Smooth muscle cell (in vitro differentiated cells): ENCODE data around the gene IGSF22. TPM values are rescaled to one million over a fixed set of nuclear protein-coding genes. Genes with fewer than 3 reads are reported as not detected.

Experiments
- DNase-seq: peaks from one replicate; lab custom pipeline; 2025; ENCODE audit not compliant: unreplicated experiment; lab: John Stamatoyannopoulos, UW
- H2AFZ ChIP-seq: fragments of 200-600 bp; sonication (generic); 2 replicates; pipeline ENCODE4 v1.6.0; 2016; ENCODE audit warnings: antibody characterized with exemption, low read depth, mild to moderate bottlenecking
- H3F3A ChIP-seq: fragments of 200-600 bp; sonication (generic); 2 replicates; pipeline ENCODE4 v1.6.0; 2017; ENCODE audit warnings: antibody characterized with exemption, low read depth
- H3K27ac ChIP-seq: fragments of 200-600 bp; sonication (generic); 2 replicates; pipeline ENCODE4 v1.5.1; 2016; ENCODE audit warnings: low read depth, mild to moderate bottlenecking
- H3K27me3 ChIP-seq: fragments of 200-600 bp; sonication (generic); 2 replicates; pipeline ENCODE4 v1.6.1; 2016; ENCODE audit warnings: low read depth, mild to moderate bottlenecking
- H3K36me3 ChIP-seq: fragments of 200-600 bp; sonication (generic); 2 replicates; pipeline ENCODE4 v1.5.1; 2016; ENCODE audit warnings: low read depth
- H3K4me1 ChIP-seq: fragments of 200-600 bp; sonication (generic); 2 replicates; pipeline ENCODE4 v1.5.1; 2016; ENCODE audit warnings: low read depth
- H3K4me2 ChIP-seq: fragments of 200-600 bp; sonication (generic); 2 replicates; pipeline ENCODE4 v1.6.0; 2016; ENCODE audit warnings: mild to moderate bottlenecking
- H3K4me3 ChIP-seq: fragments of 200-600 bp; sonication (generic); 2 replicates; pipeline ENCODE4 v1.5.1; 2016; ENCODE audit warnings: mild to moderate bottlenecking
- H3K79me2 ChIP-seq: fragments of 200-600 bp; sonication (generic); 2 replicates; pipeline ENCODE4 v1.6.0; 2016; ENCODE audit warnings: low read depth, mild to moderate bottlenecking
- H3K9ac ChIP-seq: fragments of 200-600 bp; sonication (generic); 2 replicates; pipeline ENCODE4 v1.6.0; 2016; ENCODE audit warnings: low read depth
- H3K9me3 ChIP-seq: fragments of 200-600 bp; sonication (generic); replicated peaks from 2 replicates; pipeline ENCODE4 v1.5.1; 2016; ENCODE audit warnings: low read depth
- H4K20me1 ChIP-seq: fragments of 200-600 bp; sonication (generic); 2 replicates; pipeline ENCODE4 v1.6.0; 2016; ENCODE audit warnings: low read depth
- CTCF ChIP-seq: fragments of 200-600 bp; sonication (generic); IDR thresholded peaks from 2 replicates; pipeline ENCODE4 v1.5.1; 2017; ENCODE audit warnings: borderline replicate concordance, mild to moderate bottlenecking, antibody characterized with exemption; ENCODE audit not compliant: insufficient read depth, poor library complexity, severe bottlenecking
- WGBS: methylation state at CpG from one replicate; pipeline ENCODE4 v1.1.7; 2016; ENCODE audit warnings: low lambda C conversion rate; 5-methylcytosine and 5-hydroxymethylcytosine counted together
- polyA plus RNA-seq: library from polyadenylated mRNA; unstranded; fragments of >200 nt; fragmentation: Nextera tagmentation; extraction: Ambion mirVana; gene quantifications from 2 replicates; pipeline ENCODE4 v1.2.1, GENCODE V29; 2016
- total RNA-seq: library from RNA; depleted of rRNA; stranded (reverse); fragments of >200 nt; gene quantifications from 2 replicates; pipeline ENCODE4 v1.2.3, GENCODE V29; 2014

The IGSF22 gene
- total and polyA plus RNA-seq, 2 experiments from 2014 or later: not detected

- no peaks in the 10 kb centered on the region for H3K79me2 ChIP-seq
- DNase-seq: no peak
- no peaks in the 10 kb centered on the region for H4K20me1 ChIP-seq
- H3K36me3 ChIP-seq: no peaks in the 10 kb centered on the region
- no peak overlapping the region for H2AFZ ChIP-seq
- no peaks in the 10 kb centered on the region for H3K27me3 ChIP-seq
- H3K4me2 ChIP-seq: no peak overlapping the region
- no peaks in the 10 kb centered on the region for H3F3A ChIP-seq
- H3K27ac ChIP-seq: no peak overlapping the region
- no peak overlapping the region for H3K9ac ChIP-seq
- no peak for TF ChIP-seq CTCF
- 89% methylated on average over 8 of the region's 8 CpGs for WGBS
- H3K9me3 ChIP-seq: no peaks in the 10 kb centered on the region
- H3K4me3 ChIP-seq: no peak overlapping the region
- H3K4me1 ChIP-seq: no peaks in the 10 kb centered on the region
Observed at GRCh38 chr11:18737642-18738041, 11.7 kb upstream of the IGSF22 start.

GRCh38 chr11:18736590-18737148 lies 10.7 kb upstream of the IGSF22 start:
- WGBS: 65% methylated on average over 10 of the region's 10 CpGs
- Histone ChIP-seq H3F3A (no peaks in the 10 kb centered on the region), H3K36me3 (no peaks in the 10 kb centered on the region), H3K9ac (no peak overlapping the region), H3K27ac (no peak overlapping the region), H3K27me3 (no peaks in the 10 kb centered on the region), H3K9me3 (no peaks in the 10 kb centered on the region), H3K4me1 (no peaks in the 10 kb centered on the region), H4K20me1 (no peaks in the 10 kb centered on the region), H3K4me3 (no peak overlapping the region), H2AFZ (no peak overlapping the region), H3K79me2 (no peaks in the 10 kb centered on the region), H3K4me2 (no peak overlapping the region)
- no peak for DNase-seq
- TF ChIP-seq CTCF: no peak

GRCh38 chr11:18733202-18733601 lies 7.2 kb upstream of the IGSF22 start:
- Histone ChIP-seq H3K36me3 (no peaks in the 10 kb centered on the region), H2AFZ (no peak overlapping the region), H3F3A (no peaks in the 10 kb centered on the region), H3K9ac (no peak overlapping the region), H3K4me2 (no peak overlapping the region), H4K20me1 (no peaks in the 10 kb centered on the region), H3K27me3 (no peaks in the 10 kb centered on the region), H3K79me2 (no peaks in the 10 kb centered on the region), H3K27ac (no peak overlapping the region), H3K9me3 (no peaks in the 10 kb centered on the region), H3K4me3 (no peak overlapping the region), H3K4me1 (no peaks in the 10 kb centered on the region)
- no peak for TF ChIP-seq CTCF
- WGBS: 89% methylated on average over 16 of the region's 16 CpGs
- DNase-seq: no peak

- 72% methylated on average over 11 of the region's 11 CpGs for WGBS
- H4K20me1 ChIP-seq: no peaks in the 10 kb centered on the region
- H3F3A ChIP-seq: no peaks in the 10 kb centered on the region
- no peaks in the 10 kb centered on the region for H3K4me1 ChIP-seq
- peak overlapping the region; percentile 11 for H2AFZ ChIP-seq
- H3K27ac ChIP-seq: no peak overlapping the region
- no peaks in the 10 kb centered on the region for H3K36me3 ChIP-seq
- H3K79me2 ChIP-seq: no peaks in the 10 kb centered on the region
- H3K4me3 ChIP-seq: no peak overlapping the region
- no peak overlapping the region for H3K9ac ChIP-seq
- no peak overlapping the region for H3K4me2 ChIP-seq
- no peaks in the 10 kb centered on the region for H3K9me3 ChIP-seq
- no peaks in the 10 kb centered on the region for H3K27me3 ChIP-seq
- peak; percentile 27 for DNase-seq
- peak; percentile 97 for TF ChIP-seq CTCF
Observed at GRCh38 chr11:18731949-18732821, 6.2 kb upstream of the IGSF22 start.
